SK-N-SH (cell line): Measurements from ENCODE around the gene TMC1.

Source experiments
- FOXM1 ChIP-seq: IDR thresholded peaks from 2 replicates; pipeline ENCODE4 v1.4.0; 2012; ENCODE audit warnings: low read depth, mild to moderate bottlenecking
- NFIC ChIP-seq: IDR thresholded peaks from 2 replicates; pipeline ENCODE4 v1.4.0; 2012; ENCODE audit warnings: borderline replicate concordance
- RFX5 ChIP-seq: IDR thresholded peaks from 2 replicates; pipeline ENCODE4 v1.6.1; 2012; ENCODE audit warnings: mild to moderate bottlenecking, improper control_type of control experiment, low read length
- SIN3A ChIP-seq: IDR thresholded peaks from 2 replicates; pipeline ENCODE4 v1.6.1; 2012; ENCODE audit warnings: low read depth, mild to moderate bottlenecking, low read length, moderate library complexity, borderline replicate concordance
- TF ChIP-seq, protein P1 (sequence below): IDR thresholded peaks from 2 replicates; pipeline ENCODE4 v1.4.0; 2012; ENCODE audit warnings: low read depth, borderline replicate concordance
- TF ChIP-seq, protein P2 (sequence below): fragments of 150-350 bp; IDR thresholded peaks from 2 replicates; pipeline ENCODE4 v1.6.1; 2016; ENCODE audit warnings: mild to moderate bottlenecking, low read depth, low read length

DNA sequence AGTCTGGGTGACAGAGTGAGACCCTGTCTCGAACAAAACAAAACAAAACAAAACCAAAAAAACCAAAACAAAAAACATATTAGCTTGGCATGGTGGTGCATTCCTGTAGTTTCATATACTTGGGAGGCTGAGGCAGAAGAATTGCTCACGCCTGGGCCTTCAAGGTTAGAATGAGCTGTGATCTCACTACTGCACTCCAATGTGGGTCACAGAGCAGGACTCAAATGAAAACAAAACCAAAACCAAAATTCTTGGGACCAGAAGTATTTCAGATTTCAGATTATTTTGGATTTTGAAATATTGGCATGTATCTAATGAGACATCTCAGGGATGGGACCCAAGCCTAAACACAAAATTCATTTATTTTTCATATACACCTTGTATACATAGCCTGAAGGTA is 80.2 kb downstream of the TMC1 start:
- TF ChIP-seq FOXM1 (no peak), RFX5 (no peak), SIN3A (no peak), NFIC (no peak)
- TF ChIP-seq, protein P1, sequence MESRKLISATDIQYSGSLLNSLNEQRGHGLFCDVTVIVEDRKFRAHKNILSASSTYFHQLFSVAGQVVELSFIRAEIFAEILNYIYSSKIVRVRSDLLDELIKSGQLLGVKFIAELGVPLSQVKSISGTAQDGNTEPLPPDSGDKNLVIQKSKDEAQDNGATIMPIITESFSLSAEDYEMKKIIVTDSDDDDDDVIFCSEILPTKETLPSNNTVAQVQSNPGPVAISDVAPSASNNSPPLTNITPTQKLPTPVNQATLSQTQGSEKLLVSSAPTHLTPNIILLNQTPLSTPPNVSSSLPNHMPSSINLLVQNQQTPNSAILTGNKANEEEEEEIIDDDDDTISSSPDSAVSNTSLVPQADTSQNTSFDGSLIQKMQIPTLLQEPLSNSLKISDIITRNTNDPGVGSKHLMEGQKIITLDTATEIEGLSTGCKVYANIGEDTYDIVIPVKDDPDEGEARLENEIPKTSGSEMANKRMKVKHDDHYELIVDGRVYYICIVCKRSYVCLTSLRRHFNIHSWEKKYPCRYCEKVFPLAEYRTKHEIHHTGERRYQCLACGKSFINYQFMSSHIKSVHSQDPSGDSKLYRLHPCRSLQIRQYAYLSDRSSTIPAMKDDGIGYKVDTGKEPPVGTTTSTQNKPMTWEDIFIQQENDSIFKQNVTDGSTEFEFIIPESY, result no peak
- TF ChIP-seq, protein P2, sequence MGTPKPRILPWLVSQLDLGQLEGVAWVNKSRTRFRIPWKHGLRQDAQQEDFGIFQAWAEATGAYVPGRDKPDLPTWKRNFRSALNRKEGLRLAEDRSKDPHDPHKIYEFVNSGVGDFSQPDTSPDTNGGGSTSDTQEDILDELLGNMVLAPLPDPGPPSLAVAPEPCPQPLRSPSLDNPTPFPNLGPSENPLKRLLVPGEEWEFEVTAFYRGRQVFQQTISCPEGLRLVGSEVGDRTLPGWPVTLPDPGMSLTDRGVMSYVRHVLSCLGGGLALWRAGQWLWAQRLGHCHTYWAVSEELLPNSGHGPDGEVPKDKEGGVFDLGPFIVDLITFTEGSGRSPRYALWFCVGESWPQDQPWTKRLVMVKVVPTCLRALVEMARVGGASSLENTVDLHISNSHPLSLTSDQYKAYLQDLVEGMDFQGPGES, result no peak
